HG03095 (cell line): Measurements from ENCODE around the gene ATP1A3.

Experiments
- ATAC-seq: cut with Tn5 transposase; IDR thresholded peaks from one replicate; pipeline ENCODE4 v1.9.1; 2021; ENCODE audit warnings: moderate library complexity; ENCODE audit not compliant: unreplicated experiment

Gene ATP1A3

DNA sequence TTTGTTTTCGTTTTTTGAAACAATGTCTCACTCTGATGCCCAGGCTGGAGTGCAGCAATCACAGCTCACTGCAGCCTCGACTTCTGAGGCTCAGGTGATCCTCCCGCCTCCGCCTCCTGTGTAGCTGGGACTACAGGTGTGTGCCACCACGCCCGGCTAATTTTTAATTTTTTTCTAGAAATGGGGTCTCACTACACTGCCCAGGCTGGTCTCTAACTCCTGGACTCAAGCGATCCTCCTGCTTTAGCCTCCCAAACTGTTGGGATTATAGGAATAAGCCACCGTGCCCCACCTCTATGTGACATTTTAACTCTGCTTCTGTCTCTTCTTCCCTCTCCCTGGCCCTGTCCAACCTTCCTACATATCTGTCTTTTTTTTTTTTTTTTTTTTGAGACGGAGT lies 5.1 kb downstream of the ATP1A3 start:
- no peak for ATAC-seq

DNA sequence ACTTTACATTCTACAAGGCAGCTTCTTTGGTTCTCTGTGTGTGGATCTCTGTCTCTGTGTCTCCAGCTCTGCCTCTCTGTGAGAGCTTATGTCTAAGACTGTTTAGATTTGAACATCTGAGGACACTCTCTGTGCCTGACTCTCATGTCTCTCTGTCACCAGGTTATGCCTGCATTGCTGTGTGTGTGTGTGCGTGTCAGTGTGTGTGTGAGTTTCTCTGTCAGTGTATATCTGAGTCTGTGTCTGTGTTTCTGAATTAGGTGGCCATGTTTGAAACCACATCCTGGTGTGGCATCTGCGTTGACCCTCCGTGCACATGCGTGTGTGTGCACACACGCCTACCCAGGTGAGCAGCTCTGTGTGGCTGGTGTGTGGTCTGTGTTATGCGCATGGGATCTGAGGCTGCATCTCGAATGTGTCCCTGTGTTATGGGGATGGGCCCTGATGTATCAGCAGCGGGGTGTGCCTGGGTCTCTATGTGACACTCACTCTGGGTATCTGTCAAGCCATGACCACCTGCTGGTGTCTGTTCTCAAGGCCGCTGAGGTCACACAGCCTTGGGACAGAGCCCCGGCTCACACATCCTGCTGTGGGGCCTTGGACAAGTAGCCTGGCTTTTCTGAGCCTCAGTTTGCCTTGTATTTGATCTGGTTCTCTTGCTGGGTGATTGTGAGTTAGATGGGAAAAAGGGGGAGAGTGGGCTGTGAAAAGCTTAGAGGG lies 6.7 kb downstream of the ATP1A3 start:
- no peak for ATAC-seq

DNA sequence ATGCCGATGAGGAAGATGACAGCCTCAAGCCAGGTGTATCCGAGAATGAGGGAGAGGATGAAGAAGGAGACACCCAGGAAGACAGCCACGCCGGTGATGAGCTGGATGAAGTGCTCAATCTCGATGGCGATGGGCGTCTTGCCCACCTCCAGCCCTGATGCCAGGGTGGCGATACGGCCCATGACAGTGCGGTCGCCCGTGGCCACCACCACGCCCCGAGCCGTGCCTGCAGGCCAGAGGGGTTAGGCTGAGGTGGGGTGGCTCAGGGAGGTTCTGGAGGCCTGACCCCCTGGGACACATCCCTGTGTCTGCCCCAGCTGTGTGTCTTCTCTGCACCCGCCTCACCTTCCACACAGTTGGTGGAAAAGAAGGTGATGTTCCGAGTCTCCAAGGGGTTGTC lies 9.1 kb downstream of the ATP1A3 start:
- no peak for ATAC-seq

DNA sequence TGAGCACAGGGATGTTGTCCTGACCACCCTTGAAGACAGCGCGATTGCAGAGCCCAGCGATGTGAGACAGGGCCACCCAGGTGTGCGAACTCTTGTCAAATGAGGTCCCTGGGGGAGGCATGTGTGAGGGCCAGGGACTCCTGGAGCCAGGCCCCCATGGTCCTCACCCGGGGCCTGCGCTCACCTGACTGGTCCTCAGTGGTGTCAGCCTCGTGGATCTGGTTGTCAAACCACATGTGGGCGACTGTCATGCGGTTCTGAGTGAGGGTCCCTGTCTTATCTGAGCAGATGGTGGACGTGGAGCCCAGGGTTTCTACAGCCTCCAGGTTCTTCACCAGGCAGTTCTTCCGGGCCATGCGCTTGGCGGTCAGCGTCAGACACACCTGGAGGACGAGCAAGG lies 12.3 kb downstream of the ATP1A3 start:
- no peak for ATAC-seq

DNA sequence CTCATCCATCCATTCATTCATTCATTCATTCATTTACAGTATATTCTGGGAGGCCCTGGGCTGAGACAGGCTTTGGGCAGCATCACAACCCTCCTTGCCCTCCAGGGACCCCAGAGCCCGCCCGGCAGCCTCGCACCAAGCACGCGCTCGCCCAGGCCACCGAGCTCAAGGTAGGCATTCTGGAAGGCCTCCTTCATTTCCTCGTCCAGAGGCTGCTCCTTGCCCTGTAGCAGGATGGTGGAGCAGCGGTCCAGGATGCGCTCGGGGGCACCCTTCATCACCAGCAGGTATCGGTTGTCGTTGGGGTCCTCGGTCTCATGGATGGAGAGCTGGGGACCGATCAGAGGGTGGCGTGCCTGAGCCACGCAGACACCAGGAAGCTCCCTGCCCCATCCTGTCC lies 15.6 kb downstream of the ATP1A3 start:
- ATAC-seq = no peak

DNA sequence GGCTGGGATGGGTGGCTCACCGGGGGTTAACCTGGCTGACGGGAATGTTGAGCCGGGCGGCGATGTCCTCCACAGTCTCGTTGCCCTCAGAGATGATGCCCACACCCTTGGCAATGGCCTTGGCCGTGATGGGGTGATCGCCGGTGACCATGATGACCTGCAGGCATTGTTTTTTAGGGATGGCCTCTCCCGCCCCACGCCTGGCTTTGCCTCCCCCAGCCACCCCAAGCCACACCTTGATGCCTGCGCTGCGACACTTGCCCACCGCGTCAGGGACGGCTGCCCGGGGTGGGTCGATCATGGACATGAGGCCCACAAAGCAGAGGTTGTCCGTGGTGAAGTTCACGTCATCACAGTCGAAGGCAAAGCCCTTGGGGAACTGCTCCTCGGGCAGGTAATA lies 16.1 kb downstream of the ATP1A3 start:
- ATAC-seq = no peak

DNA sequence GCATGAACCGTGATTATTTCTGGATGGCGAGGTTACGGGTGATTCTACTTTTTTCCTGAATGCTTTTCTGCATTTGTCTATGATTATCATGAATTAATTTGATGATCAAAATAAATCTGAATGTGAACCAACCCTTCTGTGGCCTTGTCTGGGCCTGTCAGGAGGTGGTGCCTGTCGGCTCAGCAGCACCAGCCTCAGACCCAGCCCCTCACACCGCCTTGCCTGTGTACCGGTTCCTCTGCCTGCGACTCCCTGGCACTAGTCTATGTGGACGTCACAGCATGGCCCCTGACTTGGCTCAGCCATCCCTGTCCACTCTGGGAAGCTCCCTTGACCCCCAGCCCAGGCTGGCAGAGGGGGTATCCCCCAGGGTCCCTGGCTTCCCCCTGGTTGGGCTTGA lies 19.4 kb downstream of the ATP1A3 start:
- ATAC-seq = no peak

DNA sequence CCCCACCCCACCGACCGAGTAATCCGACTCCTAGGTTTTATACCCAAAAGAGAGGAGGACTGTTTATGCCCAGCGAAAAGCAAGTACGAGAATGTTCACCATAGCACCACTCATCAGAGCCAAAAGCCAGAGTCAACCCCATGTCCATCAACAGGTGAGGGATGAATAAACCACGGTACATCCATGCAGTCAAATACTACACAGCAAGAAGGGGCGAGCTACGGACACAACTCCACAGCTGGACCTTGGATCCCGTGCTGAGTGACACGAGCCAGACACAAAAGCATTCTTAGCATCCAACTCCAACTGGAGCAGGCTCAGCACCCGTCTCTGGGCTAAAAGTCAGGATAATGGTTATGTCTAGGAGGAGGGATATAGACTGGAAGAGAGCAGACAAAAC lies 22.7 kb downstream of the ATP1A3 start:
- ATAC-seq = no peak

DNA sequence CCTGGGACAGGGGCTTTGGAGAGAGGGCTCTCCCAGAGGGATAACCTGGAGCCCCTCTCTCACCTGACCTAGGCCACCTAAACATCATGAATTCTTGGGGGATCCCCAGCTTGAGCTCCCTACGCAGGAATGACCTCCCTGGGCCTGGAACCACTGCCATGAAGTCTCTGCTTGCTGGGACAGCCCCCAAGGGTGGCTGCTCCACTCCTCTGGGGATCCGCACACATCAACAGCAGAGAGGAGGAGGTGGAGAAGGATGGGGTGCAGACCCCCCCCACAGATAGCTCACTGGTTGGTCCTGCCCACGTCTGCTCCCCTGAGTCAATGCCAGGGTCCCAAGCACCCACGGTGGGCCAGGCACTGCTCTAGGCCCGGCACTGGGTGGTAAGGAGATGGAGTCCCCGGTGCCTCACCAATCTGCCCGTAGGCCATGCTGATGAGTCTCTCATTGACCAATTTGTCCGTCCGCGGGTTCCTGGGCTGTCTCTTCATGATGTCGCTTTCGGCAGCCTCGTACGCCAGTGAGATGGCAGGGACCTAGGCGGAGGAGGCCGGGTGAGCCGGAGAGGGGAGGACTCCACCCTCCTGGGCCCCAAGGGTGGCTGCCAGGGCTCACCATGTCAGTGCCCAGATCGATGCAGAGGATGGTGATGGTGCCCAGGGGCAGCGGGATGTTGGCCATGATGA lies 24.1 kb downstream of the ATP1A3 start:
- ATAC-seq = no peak

DNA sequence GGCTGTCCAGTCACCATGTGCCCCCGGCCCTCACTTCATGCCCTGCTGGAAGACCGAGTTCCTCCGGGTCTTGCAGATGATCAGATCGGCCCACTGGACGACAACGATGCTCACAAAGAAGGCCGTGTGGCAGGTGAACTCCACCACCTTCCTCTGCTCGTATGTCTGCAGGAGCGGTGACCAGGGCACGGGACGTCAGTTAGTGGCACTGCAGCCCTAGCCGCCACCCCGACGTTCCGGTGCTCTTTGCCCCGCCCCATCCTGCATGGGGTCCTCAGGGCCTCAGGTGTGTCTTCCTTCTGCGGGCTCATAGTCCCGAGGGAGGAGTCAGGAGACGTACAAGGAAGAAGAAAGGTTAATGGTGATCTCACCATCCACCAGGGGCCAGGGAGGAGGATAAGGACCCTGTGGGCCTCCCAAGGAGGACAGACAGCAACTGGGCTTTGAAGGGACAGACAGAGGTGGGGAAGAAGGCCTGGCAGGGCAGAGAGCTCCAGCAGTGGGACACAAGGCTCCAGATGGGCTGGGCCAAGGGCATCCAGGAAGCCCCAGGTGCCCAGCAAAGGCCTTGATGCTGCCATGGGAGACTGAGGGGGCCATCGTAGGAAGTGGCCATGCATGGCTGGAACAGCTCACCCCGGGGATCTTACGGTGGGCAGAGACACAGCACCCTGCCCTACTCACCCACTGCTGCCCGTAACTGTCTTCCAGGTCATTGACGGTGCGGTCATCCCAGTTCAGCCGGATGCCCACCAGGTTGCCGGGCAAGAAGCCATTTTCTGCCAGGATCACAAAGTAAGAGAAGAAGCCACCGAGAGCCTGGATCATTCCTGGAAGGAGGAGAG lies 25.1 kb downstream of the ATP1A3 start:
- ATAC-seq = no peak

DNA sequence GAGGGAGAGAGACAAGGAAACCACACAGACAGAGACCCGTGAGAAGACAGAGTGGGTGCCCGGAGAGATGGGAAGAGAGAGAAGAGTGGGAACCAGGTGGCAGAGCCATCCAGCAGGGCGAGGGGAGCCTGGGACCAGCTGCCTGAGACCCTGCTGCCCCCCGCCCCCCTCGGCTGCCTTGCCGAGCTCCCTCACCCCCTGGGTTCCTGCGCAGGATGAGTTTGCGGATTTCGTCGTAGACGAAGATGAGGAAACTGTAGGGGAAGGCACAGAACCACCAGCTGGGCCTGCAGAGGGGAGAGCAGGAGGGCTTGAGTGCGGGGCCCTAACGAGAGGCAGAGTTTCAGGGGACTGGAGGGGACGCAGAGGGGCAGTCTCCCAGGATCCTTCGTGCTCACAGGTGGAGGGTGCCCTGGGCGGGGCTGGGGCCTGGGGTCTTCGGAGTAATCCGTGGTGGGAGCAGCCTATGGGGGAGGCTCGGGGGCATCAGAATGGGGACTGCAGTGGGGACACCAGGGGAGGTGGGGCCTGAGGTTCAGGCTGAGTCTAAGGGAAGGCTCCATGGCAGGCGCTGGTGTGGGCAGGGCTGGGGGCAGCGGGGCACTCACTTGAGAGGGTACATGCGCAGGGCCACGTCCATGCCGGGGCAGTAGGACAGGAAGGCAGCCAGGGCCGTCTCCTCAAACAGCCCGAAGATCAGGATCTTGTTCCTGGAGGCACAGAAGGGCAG lies 26.8 kb downstream of the ATP1A3 start:
- no peak for ATAC-seq

DNA sequence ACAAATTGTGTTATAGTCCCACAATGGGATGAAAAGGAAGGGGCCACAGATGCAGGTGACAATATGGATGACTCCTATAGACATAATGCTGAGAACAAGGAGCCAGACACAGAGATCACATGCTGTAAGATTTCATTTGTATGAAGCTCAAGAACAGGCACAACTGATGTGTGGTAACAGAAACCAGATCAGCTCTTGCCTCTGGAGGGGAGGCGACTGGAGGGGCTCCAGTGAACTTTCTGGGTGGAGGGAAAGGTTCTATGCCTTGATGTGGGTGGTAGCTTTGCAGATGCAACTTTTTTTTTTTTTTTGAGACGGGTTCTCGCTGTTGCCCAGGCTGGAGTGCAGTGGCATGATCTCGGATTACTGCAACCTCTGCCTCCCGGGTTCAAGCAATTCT lies 28.9 kb downstream of the ATP1A3 start:
- no peak for ATAC-seq

DNA sequence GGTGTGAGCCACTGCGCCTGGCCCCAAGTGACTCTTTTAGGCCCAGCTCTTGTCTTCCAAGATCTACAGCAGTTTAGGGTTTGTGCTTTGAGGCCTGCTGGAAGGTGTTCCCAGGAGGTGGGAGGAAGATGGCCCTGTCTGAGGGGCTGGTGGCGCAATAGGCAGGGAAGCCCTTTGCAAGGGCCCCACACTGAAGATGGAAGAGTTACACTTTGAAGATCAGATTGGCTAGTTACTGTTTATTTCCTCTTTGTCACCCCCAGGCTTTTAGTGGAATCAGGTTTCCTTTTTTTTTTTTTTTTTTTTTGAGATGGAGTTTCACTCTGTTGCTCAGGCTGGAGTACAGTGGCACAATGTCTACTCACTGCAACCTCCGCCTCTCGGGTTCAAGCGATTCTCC lies 33.1 kb downstream of the ATP1A3 start:
- no peak for ATAC-seq

DNA sequence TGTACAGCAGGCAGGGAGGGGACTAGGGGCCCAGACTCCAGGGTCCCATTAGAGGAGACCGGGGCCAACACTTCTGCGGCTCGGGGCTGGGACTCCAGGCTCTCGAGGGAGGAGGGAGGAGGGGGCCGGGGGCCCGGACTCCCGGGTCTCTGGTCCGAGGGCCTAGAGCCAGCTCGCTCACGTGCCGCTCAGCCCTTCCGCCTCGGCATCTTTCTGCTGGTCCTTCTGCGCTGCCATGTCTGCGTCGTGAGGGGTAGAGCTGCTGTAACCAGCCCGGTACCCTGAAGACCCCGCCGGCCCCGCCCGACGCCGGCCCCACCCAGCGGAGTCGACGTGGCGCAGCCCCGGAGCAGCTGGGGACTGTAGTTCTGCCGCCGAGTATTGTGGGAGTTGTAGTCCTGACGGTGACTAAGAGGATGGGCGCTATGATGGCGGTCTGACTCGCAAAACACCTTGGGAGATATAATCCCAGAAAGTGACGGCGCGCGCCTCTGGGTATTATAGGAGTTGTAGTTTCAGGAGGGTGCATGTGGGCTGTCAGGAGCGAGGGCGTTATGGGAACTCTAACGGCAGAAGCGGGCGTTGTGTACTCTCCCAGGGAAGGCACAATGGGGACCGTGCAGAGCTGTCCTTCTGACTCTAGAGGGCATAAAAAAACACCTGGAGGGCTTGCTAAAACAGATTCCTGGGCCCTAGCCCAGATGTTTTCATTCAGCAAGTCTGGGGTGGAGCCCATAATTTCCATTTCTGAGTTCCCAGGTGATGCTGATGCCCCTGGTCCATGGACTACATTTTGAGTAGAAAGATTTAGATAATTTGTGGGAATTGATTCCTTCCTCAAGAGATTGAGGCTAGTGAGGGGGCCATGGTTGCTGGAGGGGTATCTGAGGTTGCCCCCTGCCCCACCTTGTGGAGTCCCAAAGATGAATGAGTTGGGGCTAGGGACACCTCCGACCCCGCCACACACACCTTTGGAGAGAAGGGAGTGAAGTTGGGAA lies 34.7 kb downstream of the ATP1A3 start, which contains the start of gene RABAC1:
Gene RABAC1 (minus strand): TSS at position 266 of the 998 bp plus-strand sequence. CDS start 29 bp downstream, at position 237.
- ATAC-seq = peak; percentile 72

DNA sequence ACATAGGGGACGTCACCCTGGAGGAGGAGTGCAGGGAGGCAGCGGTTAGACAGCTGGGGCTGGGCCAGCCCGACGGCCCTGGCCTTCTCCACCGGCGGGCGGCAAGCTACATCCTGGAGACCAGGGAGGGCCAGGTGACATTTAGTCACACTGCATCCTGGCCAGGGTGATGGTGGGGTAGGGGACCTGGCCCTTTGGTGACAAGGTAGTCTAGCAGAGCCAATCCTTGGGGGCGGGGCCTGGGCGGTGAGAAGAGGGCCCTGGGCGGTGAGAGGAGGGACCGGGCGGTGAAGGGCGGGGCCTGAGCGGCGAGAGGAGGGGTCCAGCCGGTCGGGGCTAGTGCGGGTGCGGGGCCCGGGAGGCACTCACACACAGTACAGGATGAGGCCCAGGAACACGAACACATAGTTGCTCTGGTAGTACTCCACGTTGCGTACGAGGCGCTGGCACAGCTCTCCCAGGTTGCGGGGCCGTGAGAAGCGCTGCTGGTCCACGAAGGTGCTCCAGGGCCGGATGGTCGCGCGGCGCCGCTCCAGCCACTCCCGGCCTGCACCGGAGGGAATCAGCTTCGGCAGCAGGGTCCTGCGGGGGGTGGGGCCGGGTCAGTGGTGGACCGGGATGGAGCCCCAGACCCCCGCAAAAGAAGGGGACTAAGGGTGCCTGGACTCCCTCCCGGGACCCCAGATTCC lies 35.5 kb downstream of the ATP1A3 start:
- peak; percentile 53 for ATAC-seq

DNA sequence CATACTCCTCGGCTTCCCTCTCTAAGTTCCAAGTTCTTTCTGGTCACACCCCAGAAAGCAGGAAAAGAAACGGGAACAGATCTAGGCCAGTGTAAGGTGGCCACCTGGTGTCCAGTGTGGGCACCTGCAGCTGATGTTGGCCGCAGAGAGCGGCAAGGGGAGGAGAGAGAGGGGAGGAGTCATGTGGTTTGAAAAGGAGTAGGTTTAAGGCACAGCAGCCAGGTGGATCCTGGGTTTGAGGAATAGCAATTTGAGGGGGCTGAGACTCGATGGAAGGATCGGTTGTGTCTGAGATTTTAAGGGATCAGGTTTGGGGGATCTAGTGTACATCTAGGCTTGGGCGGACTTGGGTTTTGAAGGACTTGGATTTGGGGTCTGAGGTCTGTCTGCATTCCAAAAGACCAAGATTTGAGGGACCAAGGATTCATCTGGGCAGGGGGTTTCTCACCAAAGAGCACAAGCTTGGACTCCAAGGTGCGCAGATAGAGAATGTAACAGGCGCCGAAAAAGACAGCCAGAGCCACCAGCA lies 36.1 kb downstream of the ATP1A3 start:
- ATAC-seq = no peak

DNA sequence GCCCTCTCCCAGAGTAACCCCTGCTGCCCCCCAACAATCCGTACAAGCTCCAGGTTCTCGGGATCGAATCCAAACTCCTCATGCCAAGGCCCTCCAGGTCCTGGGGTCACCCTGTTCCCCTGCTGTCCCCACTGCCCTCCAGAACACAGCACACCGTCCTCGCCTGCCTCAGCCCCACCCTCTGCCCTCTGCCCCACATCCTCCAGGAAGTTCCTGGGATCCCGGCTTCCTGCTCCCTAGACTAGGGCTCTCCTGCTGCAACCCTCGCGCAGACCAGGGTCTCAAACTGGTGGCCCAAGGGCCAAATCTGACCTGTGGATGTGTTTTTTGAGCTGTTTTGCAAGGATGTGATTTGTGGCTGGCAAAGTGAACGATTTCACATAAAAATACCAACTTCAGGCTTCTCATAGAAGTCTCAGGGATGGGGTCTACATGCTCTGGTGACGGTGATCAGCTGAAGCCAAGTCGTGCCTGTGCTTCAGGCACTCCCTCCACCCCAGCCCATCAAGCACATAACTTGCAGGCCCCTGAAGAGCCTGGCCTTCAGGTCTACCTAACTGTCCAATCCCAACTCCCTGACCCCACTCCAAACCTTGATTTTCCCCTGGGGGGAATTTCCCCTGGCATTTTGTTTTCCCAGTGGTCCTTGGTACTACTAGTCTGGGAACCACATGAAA lies 36.7 kb downstream of the ATP1A3 start:
- ATAC-seq = no peak

DNA sequence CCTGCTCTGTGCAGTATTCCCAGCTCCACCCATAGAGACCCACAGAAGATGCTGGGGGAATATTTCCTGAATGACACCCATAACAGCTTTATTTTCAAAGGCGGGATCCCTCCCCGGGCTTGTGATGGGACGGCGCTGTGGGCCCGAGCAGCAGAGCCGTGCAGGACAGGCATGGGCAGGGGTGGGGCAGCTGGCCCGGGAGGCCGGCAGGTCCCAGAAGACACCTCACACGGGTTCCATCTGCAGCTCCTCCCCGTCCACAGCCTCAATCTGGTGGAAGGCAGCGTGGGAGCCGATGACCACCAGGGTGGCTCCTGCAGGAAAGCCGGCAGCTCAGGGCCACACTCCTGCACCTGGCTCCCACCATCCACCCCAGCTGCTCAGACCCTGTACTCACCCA lies 37.4 kb downstream of the ATP1A3 start:
- no peak for ATAC-seq
